Activated CD8-positive, alpha-beta memory T cell treated with anti-CD3 and anti-CD28 coated beads, Interleukin-2, amount 50 U/mL, for 4 hours (primary cell): Measurements from ENCODE around the gene TBC1D22A.

Source experiments
- DNase-seq: peaks from one replicate; pipeline ENCODE4 v3.0.0-alpha.2; 2020

The TBC1D22A gene

GRCh38 chr22:47053013-47053725 is 290.7 kb downstream of the TBC1D22A start:
- no peak for DNase-seq

DNA sequence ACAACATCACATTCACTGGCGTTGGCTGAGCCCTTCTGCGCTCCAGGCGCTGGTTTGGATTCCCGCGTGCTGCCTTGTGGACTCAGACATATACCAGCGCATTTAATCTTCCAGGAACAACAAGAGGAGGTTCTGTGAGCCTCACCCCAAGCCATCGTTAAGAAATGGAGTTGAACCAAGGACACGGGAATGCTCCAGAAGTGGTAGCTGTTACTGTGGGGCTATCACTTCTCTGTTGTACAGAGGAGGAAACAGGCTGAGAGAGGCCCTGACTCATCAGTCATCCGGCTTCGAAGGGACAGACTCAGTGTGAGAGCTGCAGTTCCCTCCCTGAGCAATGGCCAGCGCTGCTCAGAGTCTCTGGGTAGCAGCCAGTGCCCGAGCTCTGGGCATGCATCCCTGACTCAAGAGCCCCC is 291.3 kb downstream of the TBC1D22A start:
- DNase-seq = no peak

DNA sequence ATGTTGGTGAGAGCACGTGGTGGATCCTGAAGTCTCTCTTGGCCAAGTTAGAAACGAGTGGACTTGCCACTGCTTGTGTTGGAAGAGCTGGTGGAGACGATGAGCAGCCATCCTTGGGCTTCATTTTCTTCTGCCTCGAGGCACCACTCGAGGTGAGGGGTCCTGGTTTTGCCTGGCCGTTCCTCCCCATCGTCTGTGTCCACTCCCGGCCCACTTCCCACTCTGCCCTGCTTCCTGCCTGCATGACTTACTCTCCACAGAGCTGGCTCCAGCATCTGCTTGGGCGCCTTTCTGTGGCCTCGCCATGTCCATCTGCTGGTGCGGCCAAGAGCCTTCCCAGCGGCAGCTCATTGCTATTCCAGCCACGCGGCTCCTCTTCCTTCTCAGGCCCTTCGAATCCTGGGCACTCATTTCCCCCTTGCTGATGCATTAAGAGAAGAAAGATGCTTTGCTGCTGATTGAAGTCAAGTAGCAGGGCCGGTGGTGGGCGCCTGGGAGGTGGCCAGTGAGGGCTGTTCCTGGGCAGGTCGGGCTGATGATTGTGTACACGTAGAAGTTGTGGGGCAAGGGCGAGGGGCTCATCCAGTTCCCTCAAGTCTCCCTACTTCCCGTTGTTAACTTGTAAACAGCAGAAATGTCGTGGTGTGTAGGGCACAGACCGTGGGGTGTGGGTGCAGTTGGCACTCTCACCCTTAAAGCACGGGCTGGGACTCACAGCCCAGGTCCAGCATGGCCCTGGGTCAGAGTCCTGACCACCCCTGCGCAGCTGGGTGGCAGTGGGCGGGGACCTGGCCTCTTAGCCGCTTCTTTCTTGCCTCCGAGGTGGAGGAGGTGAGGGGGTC is 292.0 kb downstream of the TBC1D22A start:
- DNase-seq = no peak

DNA sequence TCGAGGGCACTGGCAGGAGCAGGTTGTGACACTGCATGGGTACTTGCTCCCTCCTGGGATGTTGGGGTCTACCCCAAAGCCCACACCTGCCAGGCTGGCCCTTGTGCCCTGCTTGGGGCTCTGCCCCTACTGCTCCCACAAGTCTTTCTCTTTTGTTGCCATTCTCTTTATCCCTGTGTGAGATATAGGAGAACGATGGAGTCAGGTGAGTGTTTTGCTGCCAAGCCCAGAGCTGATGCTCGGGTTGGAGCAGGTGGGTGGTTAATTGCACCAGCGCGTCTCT is 292.6 kb downstream of the TBC1D22A start:
- DNase-seq = no peak

- DNase-seq = no peak
Observed at GRCh38 chr22:47055461-47055860, 293.0 kb downstream of the TBC1D22A start.

- peak; percentile 4 for DNase-seq
Observed at GRCh38 chr22:47055921-47056320, 293.5 kb downstream of the TBC1D22A start.

GRCh38 chr22:47056361-47056760 is 293.9 kb downstream of the TBC1D22A start:
- no peak for DNase-seq

- no peak for DNase-seq
Observed at GRCh38 chr22:47056776-47057470, 294.5 kb downstream of the TBC1D22A start.

GRCh38 chr22:47057916-47058585 is 295.6 kb downstream of the TBC1D22A start:
- DNase-seq = no peak

DNA sequence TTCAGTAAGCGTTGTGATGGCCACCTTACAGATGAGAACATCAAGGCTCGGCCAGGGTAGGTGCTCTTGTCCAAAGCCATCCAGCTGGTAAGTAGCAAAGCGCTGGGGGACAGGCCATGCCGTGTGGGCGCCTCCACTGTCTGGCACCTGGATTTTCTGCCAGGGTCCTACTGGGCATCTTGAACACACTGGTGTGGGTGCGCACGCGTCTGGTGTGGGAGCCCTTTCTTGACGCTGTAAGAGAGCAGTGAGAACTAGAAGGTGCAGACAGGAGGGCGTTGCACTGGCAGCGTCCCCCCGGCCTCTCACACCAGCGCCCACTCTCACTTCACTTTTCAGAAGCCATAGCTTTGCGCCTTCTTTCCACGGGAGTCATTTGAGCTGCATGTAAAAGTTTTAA is 296.6 kb downstream of the TBC1D22A start:
- no peak for DNase-seq

DNA sequence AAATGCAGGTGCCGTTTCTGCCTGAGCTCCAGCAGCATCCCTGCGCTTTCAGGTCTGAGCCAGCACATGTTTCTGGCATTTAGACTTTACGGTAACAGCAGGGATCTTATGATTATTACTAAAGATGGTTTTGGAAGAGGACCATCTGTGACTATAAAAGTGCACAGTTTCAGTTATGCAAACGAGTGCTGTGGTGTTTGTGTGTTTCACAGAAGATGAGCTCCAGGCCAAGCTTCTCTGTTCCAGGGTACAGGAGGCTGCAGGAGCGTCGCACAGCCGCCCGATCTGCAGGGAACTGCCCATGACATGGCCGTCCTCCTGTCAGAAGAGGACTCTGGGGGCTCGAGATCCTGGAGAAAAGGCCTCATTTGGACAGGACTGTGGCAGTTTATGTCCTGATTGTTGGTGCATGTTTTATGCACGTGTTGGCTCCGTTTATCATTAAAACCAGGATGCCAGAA is 297.3 kb downstream of the TBC1D22A start:
- DNase-seq = no peak

DNA sequence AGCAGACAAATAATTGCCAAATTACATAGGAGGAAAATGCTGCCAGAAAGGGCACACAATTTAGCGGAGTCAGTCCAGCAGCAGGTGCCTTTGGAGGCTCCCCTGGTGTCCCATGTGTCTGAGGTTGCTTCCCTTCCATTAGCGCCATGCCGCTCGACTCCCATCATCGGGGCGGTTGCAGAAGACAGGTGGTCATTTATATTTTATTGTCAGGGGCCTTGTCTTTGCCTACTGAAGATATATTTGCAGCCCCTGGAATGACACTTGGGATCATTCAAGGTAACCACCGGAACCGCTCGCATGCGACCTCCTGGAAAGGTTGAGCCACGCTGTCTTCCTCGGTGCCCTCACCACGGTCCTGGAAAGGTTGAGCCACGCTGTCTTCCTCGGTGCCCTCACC is 298.3 kb downstream of the TBC1D22A start:
- no peak for DNase-seq

- no peak for DNase-seq
Observed at GRCh38 chr22:47061226-47061625, 298.8 kb downstream of the TBC1D22A start.

DNA sequence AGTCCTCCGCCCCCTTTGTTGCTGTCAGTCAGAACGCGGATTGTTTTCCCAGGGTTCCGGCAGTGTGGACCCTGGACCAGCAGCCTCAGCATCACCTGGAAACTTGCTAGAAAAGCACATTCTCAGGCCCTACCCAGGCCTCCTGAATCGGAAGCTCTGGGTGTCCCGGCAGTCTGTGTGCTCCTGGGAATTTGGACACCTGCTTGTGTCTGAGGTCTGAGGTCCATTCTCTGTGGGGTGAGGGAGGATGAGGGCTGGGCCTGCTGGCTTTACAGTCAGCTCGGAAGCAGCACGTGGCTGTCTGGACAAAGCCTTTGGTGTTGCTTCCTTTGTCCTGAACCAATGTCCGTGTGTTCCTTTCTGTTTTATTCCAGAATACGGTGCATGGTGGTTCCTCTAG is 299.7 kb downstream of the TBC1D22A start:
- no peak for DNase-seq

DNA sequence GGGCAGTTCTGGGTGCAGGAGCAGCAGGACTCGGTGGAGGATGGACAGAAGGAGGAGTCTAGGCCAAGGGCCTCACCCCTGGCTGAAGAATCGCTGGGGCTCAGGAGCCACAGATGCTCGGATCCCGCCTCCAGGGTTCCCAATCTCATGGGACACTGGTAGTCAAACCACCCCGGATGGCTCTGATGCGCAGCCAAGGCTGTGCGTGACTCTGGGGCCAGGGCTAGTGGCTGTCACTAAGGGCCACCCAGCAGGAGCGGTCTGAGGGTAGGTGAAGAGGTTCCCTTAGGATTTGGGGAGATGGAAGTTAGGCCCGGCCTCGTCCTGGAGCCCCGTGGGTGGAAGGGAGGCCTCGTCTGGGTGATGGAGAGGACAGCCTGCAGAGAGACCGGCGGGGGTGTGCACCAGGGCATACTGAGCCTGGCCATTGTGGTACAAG is 300.6 kb downstream of the TBC1D22A start:
- no peak for DNase-seq

- DNase-seq = no peak
Observed at GRCh38 chr22:47063606-47064005, 301.2 kb downstream of the TBC1D22A start.

DNA sequence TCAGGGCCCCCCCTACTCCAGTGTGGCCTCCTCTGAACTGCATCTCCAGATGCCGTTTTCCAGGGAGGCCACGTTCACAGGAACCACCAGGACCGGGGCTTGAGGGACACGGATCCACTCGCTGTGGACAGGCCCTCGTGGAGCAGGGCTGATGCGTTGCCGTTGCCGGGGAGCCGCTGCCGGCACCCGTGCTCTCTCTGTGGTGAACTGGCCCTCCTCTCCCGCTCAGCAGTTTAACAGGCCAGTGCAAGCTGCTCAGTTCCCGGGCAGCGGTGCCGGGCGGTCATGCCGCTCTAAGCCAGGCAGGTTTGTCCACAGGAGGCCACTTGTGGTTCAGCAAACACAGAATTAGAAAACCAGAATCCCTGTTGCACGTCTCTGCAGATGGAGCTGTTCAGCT is 301.6 kb downstream of the TBC1D22A start:
- no peak for DNase-seq

- DNase-seq = no peak
Observed at GRCh38 chr22:47064416-47064815, 302.0 kb downstream of the TBC1D22A start.

GRCh38 chr22:47065756-47066615 is 303.5 kb downstream of the TBC1D22A start:
- DNase-seq = no peak

DNA sequence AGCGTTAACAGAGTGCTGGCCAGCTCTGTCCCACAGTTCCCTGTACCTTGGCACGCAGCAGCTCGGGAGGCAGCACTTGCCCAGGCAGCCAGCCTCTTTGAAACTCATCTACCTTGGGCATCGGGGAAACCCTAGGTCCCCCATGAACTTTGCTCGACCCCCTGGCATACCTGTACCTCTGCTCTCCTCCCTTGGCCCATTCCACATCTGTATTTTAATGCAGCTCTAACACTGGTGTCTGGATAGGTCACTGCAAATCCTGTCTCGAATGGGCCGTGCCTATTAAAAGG is 304.1 kb downstream of the TBC1D22A start:
- no peak for DNase-seq

DNA sequence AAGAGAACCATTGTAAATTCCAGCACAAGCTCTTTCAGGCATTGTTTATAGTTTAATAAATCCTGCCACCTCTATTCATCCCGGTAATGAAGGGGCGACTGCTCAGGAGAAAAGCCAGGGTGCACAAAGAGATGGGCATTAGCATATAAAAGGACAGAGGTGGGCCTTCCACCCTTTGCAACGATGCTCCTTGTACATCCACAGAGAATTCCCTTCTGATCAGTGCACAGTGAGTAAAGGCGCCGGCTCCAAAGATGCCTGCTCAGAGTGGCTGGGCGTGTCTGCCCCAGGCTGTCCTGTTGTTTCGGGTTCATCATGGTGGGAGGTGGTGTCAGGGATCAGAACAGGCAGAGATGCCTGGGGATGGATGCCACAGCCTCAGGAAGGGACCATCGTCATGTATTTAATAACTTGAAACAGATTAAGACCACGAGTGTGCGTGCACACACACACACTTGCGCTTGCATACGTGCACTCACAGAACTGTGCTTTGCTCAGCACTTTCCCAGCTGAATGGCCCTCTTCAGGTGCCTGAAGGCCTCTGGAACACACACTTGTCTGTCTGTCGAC is 305.0 kb downstream of the TBC1D22A start:
- DNase-seq = no peak
